BLaER1 (cell line): ENCODE measurements around the gene POLE.

Source experiments
- H3K27ac ChIP-seq: shearing (Covaris generic); formaldehyde crosslinking; 2 replicates; pipeline ENCODE4 v1.8.1; 2022
- H3K27me3 ChIP-seq: shearing (Covaris generic); formaldehyde crosslinking; 2 replicates; pipeline ENCODE4 v1.8.1; 2022
- H3K36me3 ChIP-seq: shearing (Covaris generic); formaldehyde crosslinking; 2 replicates; pipeline ENCODE4 v1.8.1; 2022
- H3K4me1 ChIP-seq: shearing (Covaris generic); formaldehyde crosslinking; 2 replicates; pipeline ENCODE4 v1.8.1; 2022
- H3K4me2 ChIP-seq: shearing (Covaris generic); formaldehyde crosslinking; 2 replicates; pipeline ENCODE4 v1.8.1; 2022
- H3K4me3 ChIP-seq: shearing (Covaris generic); formaldehyde crosslinking; 2 replicates; pipeline ENCODE4 v1.8.1; 2022
- H3K9ac ChIP-seq: shearing (Covaris generic); formaldehyde crosslinking; 2 replicates; pipeline ENCODE4 v1.8.1; 2022
- H3K9me3 ChIP-seq: shearing (Covaris generic); formaldehyde crosslinking; 2 replicates; pipeline ENCODE4 v1.8.1; 2022
- H4K20me1 ChIP-seq: shearing (Covaris generic); formaldehyde crosslinking; 2 replicates; pipeline ENCODE4 v1.8.1; 2022
- Cebpa-rat ChIP-seq: shearing (Covaris generic); IDR thresholded peaks from 2 replicates; pipeline ENCODE4 v1.8.1; 2022

POLE gene, protein sequence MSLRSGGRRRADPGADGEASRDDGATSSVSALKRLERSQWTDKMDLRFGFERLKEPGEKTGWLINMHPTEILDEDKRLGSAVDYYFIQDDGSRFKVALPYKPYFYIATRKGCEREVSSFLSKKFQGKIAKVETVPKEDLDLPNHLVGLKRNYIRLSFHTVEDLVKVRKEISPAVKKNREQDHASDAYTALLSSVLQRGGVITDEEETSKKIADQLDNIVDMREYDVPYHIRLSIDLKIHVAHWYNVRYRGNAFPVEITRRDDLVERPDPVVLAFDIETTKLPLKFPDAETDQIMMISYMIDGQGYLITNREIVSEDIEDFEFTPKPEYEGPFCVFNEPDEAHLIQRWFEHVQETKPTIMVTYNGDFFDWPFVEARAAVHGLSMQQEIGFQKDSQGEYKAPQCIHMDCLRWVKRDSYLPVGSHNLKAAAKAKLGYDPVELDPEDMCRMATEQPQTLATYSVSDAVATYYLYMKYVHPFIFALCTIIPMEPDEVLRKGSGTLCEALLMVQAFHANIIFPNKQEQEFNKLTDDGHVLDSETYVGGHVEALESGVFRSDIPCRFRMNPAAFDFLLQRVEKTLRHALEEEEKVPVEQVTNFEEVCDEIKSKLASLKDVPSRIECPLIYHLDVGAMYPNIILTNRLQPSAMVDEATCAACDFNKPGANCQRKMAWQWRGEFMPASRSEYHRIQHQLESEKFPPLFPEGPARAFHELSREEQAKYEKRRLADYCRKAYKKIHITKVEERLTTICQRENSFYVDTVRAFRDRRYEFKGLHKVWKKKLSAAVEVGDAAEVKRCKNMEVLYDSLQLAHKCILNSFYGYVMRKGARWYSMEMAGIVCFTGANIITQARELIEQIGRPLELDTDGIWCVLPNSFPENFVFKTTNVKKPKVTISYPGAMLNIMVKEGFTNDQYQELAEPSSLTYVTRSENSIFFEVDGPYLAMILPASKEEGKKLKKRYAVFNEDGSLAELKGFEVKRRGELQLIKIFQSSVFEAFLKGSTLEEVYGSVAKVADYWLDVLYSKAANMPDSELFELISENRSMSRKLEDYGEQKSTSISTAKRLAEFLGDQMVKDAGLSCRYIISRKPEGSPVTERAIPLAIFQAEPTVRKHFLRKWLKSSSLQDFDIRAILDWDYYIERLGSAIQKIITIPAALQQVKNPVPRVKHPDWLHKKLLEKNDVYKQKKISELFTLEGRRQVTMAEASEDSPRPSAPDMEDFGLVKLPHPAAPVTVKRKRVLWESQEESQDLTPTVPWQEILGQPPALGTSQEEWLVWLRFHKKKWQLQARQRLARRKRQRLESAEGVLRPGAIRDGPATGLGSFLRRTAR (N-terminal part only)

DNA sequence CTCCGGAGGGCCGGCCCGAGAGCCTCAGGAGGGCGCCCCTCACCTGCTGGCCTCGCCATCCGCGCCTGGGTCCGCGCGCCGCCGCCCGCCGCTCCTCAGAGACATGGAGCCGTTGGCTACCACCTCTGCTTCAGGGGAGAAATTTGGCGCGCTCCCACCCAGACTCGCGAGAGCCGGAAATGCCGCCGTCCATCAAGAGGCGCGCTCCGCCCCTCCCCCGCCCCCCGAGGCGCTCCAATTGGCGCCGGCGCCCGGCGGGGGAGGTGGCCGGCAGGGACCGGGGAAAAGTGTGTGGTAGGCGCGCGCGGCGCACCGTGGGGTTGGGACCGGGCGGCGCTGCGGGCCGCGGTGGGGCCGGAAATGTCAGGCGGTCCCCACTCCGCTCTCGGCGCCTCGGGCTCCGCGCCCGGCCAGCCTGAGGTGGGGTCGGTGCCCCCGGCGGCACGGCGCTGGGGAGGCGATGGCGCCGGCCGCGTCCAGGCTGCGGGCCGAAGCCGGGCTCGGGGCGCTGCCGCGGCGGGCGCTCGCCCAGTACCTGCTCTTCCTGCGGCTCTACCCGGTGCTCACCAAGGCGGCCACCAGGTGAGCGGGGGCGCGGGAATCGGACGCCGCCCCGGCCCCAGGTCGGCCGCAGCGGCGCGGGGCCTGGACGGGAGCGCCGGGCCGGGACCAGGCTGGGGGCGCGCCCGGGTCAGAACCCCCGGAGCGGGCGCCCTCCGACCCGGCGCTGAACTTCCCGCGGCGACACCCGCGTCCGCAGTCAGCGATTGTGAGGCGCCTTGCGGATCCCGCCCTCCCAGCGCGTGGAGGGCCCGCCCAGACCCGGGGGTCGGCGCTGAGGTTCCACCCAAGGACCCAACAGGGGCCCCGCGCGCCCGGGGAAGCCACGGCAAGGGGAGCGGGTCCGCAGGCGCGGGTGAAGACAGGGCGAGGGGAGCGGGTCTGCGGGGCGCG lies at the start of gene POLE, which contains the start of gene PXMP2:
Gene POLE (minus strand): TSS at position 132 of the 954 bp plus-strand sequence. CDS start 27 bp downstream, at position 105.
Gene PXMP2 (plus strand): TSS at position 377 of the 954 bp plus-strand sequence. CDS start 84 bp downstream, at position 461.
- TF ChIP-seq Cebpa-rat = no peak
- H3K9me3 ChIP-seq = peaks cover 4% of the 10 kb centered on the region; the same call in 1 of the 2 replicates
- H3K9ac ChIP-seq = peak within 1 kb of the TSS; percentile 99
- peak within 1 kb of the TSS; percentile 92 for H3K4me2 ChIP-seq
- peak within 1 kb of the TSS; percentile 97 for H3K27ac ChIP-seq
- H4K20me1 ChIP-seq = peaks cover 36% of the 10 kb centered on the region
- no peaks in the 10 kb centered on the region for H3K27me3 ChIP-seq
- H3K4me1 ChIP-seq = peaks cover 42% of the 10 kb centered on the region
- peak within 1 kb of the TSS; percentile 99 for H3K4me3 ChIP-seq
- H3K36me3 ChIP-seq = peaks cover 39% of the 10 kb centered on the region

- H3K27ac ChIP-seq = no peak overlapping the region
- TF ChIP-seq Cebpa-rat = no peak
- peaks cover 100% of the 10 kb centered on the region for H3K36me3 ChIP-seq
These were observed 49.8 kb upstream of the POLE start for GRCh38 chr12:132736913-132737312.

GRCh38 chr12:132736378-132736777 lies 49.2 kb upstream of the POLE start:
- Histone ChIP-seq H3K9ac (no peak overlapping the region), H3K27me3 (no peaks in the 10 kb centered on the region)
- TF ChIP-seq Cebpa-rat = no peak

More at GRCh38 chr12:132736913-132737312, 49.8 kb upstream of the POLE start:
- H3K4me1 ChIP-seq = no peaks in the 10 kb centered on the region
- no peaks in the 10 kb centered on the region for H3K9me3 ChIP-seq
- H4K20me1 ChIP-seq = peaks cover 86% of the 10 kb centered on the region
- no peak overlapping the region for H3K4me2 ChIP-seq
- no peaks in the 10 kb centered on the region for H3K27me3 ChIP-seq
- H3K4me3 ChIP-seq = no peak overlapping the region
- no peak overlapping the region for H3K9ac ChIP-seq

GRCh38 chr12:132735496-132735895 lies 48.4 kb upstream of the POLE start:
- Histone ChIP-seq H3K27me3 (no peaks in the 10 kb centered on the region), H3K36me3 (peaks cover 100% of the 10 kb centered on the region), H3K9me3 (no peaks in the 10 kb centered on the region), H3K4me3 (no peak overlapping the region), H4K20me1 (peaks cover 86% of the 10 kb centered on the region), H3K27ac (no peak overlapping the region), H3K4me2 (no peak overlapping the region), H3K9ac (no peak overlapping the region), H3K4me1 (peaks cover 4% of the 10 kb centered on the region; the same call in 1 of the 2 replicates)
- TF ChIP-seq Cebpa-rat = no peak

More at GRCh38 chr12:132736378-132736777, 49.2 kb upstream of the POLE start:
- Histone ChIP-seq H3K4me1 (no peaks in the 10 kb centered on the region), H3K9me3 (no peaks in the 10 kb centered on the region), H3K4me2 (no peak overlapping the region), H3K27ac (no peak overlapping the region), H3K4me3 (no peak overlapping the region), H3K36me3 (peaks cover 100% of the 10 kb centered on the region), H4K20me1 (peaks cover 86% of the 10 kb centered on the region)

DNA sequence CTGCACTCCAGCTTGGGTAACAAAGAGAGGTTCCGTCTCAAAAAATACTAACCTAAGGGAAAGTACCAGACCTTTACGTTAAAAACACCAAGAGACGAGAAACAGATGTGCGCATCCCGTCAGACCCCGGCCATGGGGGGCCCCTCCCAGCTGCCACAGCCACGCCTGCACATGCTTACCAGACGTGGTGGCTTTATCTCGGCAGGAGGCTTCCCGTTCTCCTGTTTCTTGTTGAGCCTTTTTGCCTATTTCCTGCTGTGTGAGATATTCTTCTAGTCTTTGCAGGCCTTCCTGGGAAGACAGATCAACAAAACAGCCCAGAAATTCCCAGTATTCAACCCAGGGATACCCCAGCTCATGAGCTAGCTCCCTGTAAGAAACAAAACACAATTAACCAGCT lies 47.1 kb upstream of the POLE start:
- Histone ChIP-seq H3K4me2 (no peak overlapping the region), H3K4me3 (no peak overlapping the region), H3K4me1 (peaks cover 7% of the 10 kb centered on the region; the same call in 1 of the 2 replicates), H3K9ac (no peak overlapping the region), H3K9me3 (no peaks in the 10 kb centered on the region), H4K20me1 (peaks cover 81% of the 10 kb centered on the region), H3K36me3 (peaks cover 98% of the 10 kb centered on the region), H3K27me3 (no peaks in the 10 kb centered on the region), H3K27ac (no peak overlapping the region)
- TF ChIP-seq Cebpa-rat = no peak

DNA sequence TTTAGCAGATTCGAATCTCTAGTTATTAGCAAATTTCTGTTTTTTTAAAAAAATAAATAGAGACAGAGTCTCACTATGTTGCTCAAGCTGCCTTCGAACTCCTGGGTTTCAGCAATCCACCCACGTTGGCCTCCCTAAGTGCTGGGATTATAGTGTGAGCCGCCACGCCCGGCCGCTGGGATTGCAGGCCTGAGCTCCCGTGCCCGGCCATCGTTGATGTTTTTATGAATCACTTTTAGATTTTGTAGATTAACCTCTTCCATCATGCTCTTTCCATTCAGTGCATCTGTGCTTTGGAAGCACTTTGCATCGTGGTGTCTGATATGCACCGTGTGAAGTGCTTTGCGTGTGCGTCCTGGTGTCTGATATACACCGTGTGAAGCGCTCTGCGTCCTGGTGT lies 44.4 kb upstream of the POLE start:
- Histone ChIP-seq H4K20me1 (peaks cover 81% of the 10 kb centered on the region), H3K36me3 (peaks cover 97% of the 10 kb centered on the region), H3K27me3 (no peaks in the 10 kb centered on the region), H3K4me3 (no peak overlapping the region), H3K4me1 (peaks cover 7% of the 10 kb centered on the region; the same call in 1 of the 2 replicates), H3K9me3 (no peaks in the 10 kb centered on the region), H3K4me2 (no peak overlapping the region), H3K9ac (no peak overlapping the region), H3K27ac (no peak overlapping the region)
- TF ChIP-seq Cebpa-rat = no peak

GRCh38 chr12:132730353-132730752 lies 43.2 kb upstream of the POLE start:
- H3K9ac ChIP-seq = no peak overlapping the region
- peaks cover 97% of the 10 kb centered on the region for H3K36me3 ChIP-seq
- no peak overlapping the region for H3K4me2 ChIP-seq
- H3K9me3 ChIP-seq = no peaks in the 10 kb centered on the region
- H3K27ac ChIP-seq = no peak overlapping the region
- no peak overlapping the region for H3K4me3 ChIP-seq
- no peaks in the 10 kb centered on the region for H3K27me3 ChIP-seq
- H4K20me1 ChIP-seq = peaks cover 81% of the 10 kb centered on the region
- peaks cover 7% of the 10 kb centered on the region; the same call in 1 of the 2 replicates for H3K4me1 ChIP-seq
- no peak for TF ChIP-seq Cebpa-rat
